HepG2 (cell line): ENCODE results near the gene RASD2. TPM values are rescaled to one million over a fixed set of nuclear protein-coding genes. Genes with fewer than 3 reads are reported as not detected.

ENCODE experiments used
- ARID4A ChIP-seq: sonication (generic); formaldehyde crosslinking; IDR thresholded peaks from 2 replicates; pipeline ENCODE4 v1.5.0; 2020; ENCODE audit warnings: mild to moderate bottlenecking, missing genetic modification reagents, borderline replicate concordance
- NFIB ChIP-seq: sonication (generic); formaldehyde crosslinking; IDR thresholded peaks from 2 replicates; pipeline ENCODE4 v1.9.0; 2021; ENCODE audit warnings: missing genetic modification reagents, mild to moderate bottlenecking, borderline replicate concordance
- REST ChIP-seq, 2 experiments: IDR thresholded peaks; 2 replicates each; pipeline ENCODE4 v1.6.1; 2011 to 2012; ENCODE audit warnings: low read length in 2 of 2, borderline replicate concordance in 1 of 2, low read depth in 1 of 2, mild to moderate bottlenecking in 1 of 2, moderate library complexity in 1 of 2
- SP1 ChIP-seq, 2 experiments: fragments of 450-650 bp in 1 of 2; sonication (generic) in 1 of 2; formaldehyde crosslinking in 1 of 2; IDR thresholded peaks; 2 replicates each; pipeline versions ENCODE4 v1.4.0 to v1.6.1; 2016 to 2020; ENCODE audit warnings: missing genetic modification reagents in 1 of 2
- ZUFSP ChIP-seq: sonication (generic); formaldehyde crosslinking; IDR thresholded peaks from 2 replicates; pipeline ENCODE4 v1.9.0; 2021; ENCODE audit warnings: missing genetic modification reagents, mild to moderate bottlenecking, borderline replicate concordance
- polyA plus RNA-seq, 8 experiments: library from polyadenylated mRNA; depleted of rRNA in 3 of 8; stranded (reverse) in 7 of 8; unstranded in 1 of 8; fragments of >200 nt; fragmentation: Illumina TruSeq in 4 of 8; extraction: Trizol in 4 of 8; gene quantifications; 2 replicates each; pipeline versions ENCODE4 v1.2.1 to v1.2.3, GENCODE V29; 2011 to 2016; ENCODE audit warnings: low read depth in 4 of 8, missing spikeins in 1 of 8, mixed read lengths in 1 of 8; ENCODE audit not compliant: insufficient read depth in 1 of 8
- total RNA-seq, 5 experiments: library from RNA; depleted of rRNA; stranded (reverse); fragments of >200 nt; fragmentation: Illumina TruSeq; extraction: Trizol; gene quantifications; 2 replicates each; pipeline ENCODE4 v1.2.3, GENCODE V29; 2016; ENCODE audit warnings: low read depth in 1 of 5

RASD2 gene
- total and polyA plus RNA-seq, 2 of the 13 experiments (the other 11 are each of a cell fraction or from before 2014, with no cell fraction given), result not detected

- TF ChIP-seq REST (IDR thresholded peaks at IDR 0.05; ENCODE audit: borderline replicate concordance in 1 of 2, low read depth in 1 of 2, low read length in 2 of 2), result no peak
- no peak for TF ChIP-seq ARID4A
- 0 out of 2 replicates have a peak, but pooled peaks have one; percentile 16 for TF ChIP-seq NFIB (CRISPR knock-in tag)
- no peak for TF ChIP-seq SP1 (IDR thresholded peaks at IDR 0.05)
- TF ChIP-seq SP1 (CRISPR knock-in tag; IDR thresholded peaks at IDR 0.05), result peak; percentile 75; the same call in 1 of the 2 replicates
- no peak for TF ChIP-seq ZUFSP (CRISPR knock-in tag)
Observed at GRCh38 chr22:35552196-35552842, 11.7 kb downstream of the RASD2 start (continued).
